Islet precursor cell (in vitro differentiated cells): ENCODE measurements around the gene PRDX5.

ENCODE experiments used
- DNase-seq: peaks from one replicate; pipeline ENCODE4 v3.0.0-alpha.2; 2018

The PRDX5 gene

GRCh38 chr11:64290352-64291261 lies 27.3 kb upstream of the PRDX5 start:
- no peak for DNase-seq

GRCh38 chr11:64291262-64291751 lies 26.6 kb upstream of the PRDX5 start, which contains the start of gene KCNK4:
Gene KCNK4 (plus strand): TSS chr11:64291302. CDS start chr11:64293019, 1,717 bp downstream.
- DNase-seq: no peak

- no peak for DNase-seq
Measured at GRCh38 chr11:64291752-64292459, 26.0 kb upstream of the PRDX5 start.

GRCh38 chr11:64292460-64293254 lies 25.3 kb upstream of the PRDX5 start:
- no peak for DNase-seq

- peak; percentile 72 for DNase-seq
Measured at GRCh38 chr11:64294774-64295173, 23.1 kb upstream of the PRDX5 start.

GRCh38 chr11:64295760-64296159 lies 22.2 kb upstream of the PRDX5 start:
- no peak for DNase-seq

- no peak for DNase-seq
Measured at GRCh38 chr11:64296236-64296635, 21.7 kb upstream of the PRDX5 start.

- peak; percentile 50 for DNase-seq
Measured at GRCh38 chr11:64296830-64297698, 20.9 kb upstream of the PRDX5 start.

GRCh38 chr11:64297699-64298358 lies 20.1 kb upstream of the PRDX5 start:
- DNase-seq: no peak

GRCh38 chr11:64298966-64299846 lies 18.7 kb upstream of the PRDX5 start:
- peak; percentile 56 for DNase-seq

- DNase-seq: no peak
Measured at GRCh38 chr11:64299847-64300648, 17.9 kb upstream of the PRDX5 start, which contains the start of gene CATSPERZ. Gene CATSPERZ (plus strand): TSS chr11:64300358. CDS start chr11:64300411, 53 bp downstream.

GRCh38 chr11:64303109-64304031 lies 14.6 kb upstream of the PRDX5 start:
- DNase-seq: no peak

- no peak for DNase-seq
Measured at GRCh38 chr11:64304032-64304315, 13.9 kb upstream of the PRDX5 start.

GRCh38 chr11:64304316-64305072 lies 13.4 kb upstream of the PRDX5 start:
- DNase-seq: peak; percentile 97

GRCh38 chr11:64305075-64305690 lies 12.7 kb upstream of the PRDX5 start, which contains the start of gene ESRRA:
Gene ESRRA (plus strand): TSS chr11:64305524. CDS start chr11:64307180, 1,656 bp downstream.
- DNase-seq: peak; percentile 100

GRCh38 chr11:64305691-64306562 lies 12.0 kb upstream of the PRDX5 start:
- DNase-seq: peak; percentile 91
